CD8-positive, alpha-beta memory T cell (primary cell): ENCODE results near the gene NRP1. TPM values are rescaled to one million over a fixed set of nuclear protein-coding genes. Genes with fewer than 3 reads are reported as not detected.

ENCODE experiments used
- CTCF ChIA-PET: fragments of 350-600 bp; sonication (Branson Sonifier 250); formaldehyde crosslinking; loops from one replicate; lab custom pipeline; 2021; ENCODE audit warnings: antibody characterized with exemption; lab: Charles Lee
- POLR2A ChIA-PET: fragments of 350-600 bp; sonication (Branson Sonifier 250); formaldehyde crosslinking; loops from one replicate; lab custom pipeline; 2021; ENCODE audit warnings: antibody characterized with exemption; lab: Charles Lee
- DNase-seq, 5 donors: peaks; one replicate each; pipeline versions ENCODE4 v3.0.0 to v3.0.0-alpha.2; 2020 to 2022; ENCODE audit warnings: mixed read lengths in 1 of 5
- H3K27ac ChIP-seq: one replicate; pipeline ENCODE4 v1.7.0; 2013; ENCODE audit warnings: low read depth, mild to moderate bottlenecking, low read length, moderate library complexity
- H3K27me3 ChIP-seq: 2 replicates; pipeline ENCODE4 v1.7.0; 2013; ENCODE audit warnings: low read length, mild to moderate bottlenecking; ENCODE audit not compliant: insufficient read depth, poor library complexity, severe bottlenecking
- H3K36me3 ChIP-seq: 2 replicates; pipeline ENCODE4 v1.7.0; 2013; ENCODE audit warnings: mild to moderate bottlenecking, low read length, moderate library complexity; ENCODE audit not compliant: insufficient read depth
- H3K4me1 ChIP-seq: 2 replicates; pipeline ENCODE4 v1.7.0; 2013; ENCODE audit warnings: mild to moderate bottlenecking, low read length, moderate library complexity; ENCODE audit not compliant: insufficient read depth
- H3K4me3 ChIP-seq: 2 replicates; pipeline ENCODE4 v1.7.0; 2013; ENCODE audit warnings: mild to moderate bottlenecking, low read length
- H3K9me3 ChIP-seq: 2 replicates; pipeline ENCODE4 v1.7.0; 2013; ENCODE audit warnings: mild to moderate bottlenecking, low read length
- H3K27ac Mint-ChIP-seq, 8 donors: one replicate each; pipeline ENCODE4 v1.8.0; 2020 to 2021; ENCODE audit warnings: mixed read lengths in 8 of 8, mild to moderate bottlenecking in 6 of 8, inconsistent platforms in 3 of 8, moderate library complexity in 3 of 8
- H3K27me3 Mint-ChIP-seq, 2 donors: one replicate each; pipeline ENCODE4 v1.8.0; 2020 to 2021; ENCODE audit warnings: mixed read lengths in 2 of 2, mild to moderate bottlenecking in 1 of 2, moderate library complexity in 1 of 2
- H3K36me3 Mint-ChIP-seq, 3 donors: one replicate each; pipeline ENCODE4 v1.8.0; 2020 to 2021; ENCODE audit warnings: mixed read lengths in 3 of 3, inconsistent platforms in 1 of 3, mild to moderate bottlenecking in 1 of 3
- H3K4me1 Mint-ChIP-seq, 3 donors: one replicate each; pipeline ENCODE4 v1.8.0; 2020 to 2021; ENCODE audit warnings: mixed read lengths in 3 of 3, inconsistent platforms in 1 of 3, mild to moderate bottlenecking in 1 of 3
- H3K4me3 Mint-ChIP-seq, 7 donors: one replicate each; pipeline ENCODE4 v1.8.0; 2020 to 2021; ENCODE audit warnings: mixed read lengths in 7 of 7, mild to moderate bottlenecking in 6 of 7, moderate library complexity in 4 of 7, inconsistent platforms in 2 of 7
- H3K9me3 Mint-ChIP-seq, 5 donors: one replicate each; pipeline ENCODE4 v1.8.0; 2020 to 2022; ENCODE audit warnings: mixed read lengths in 5 of 5, mild to moderate bottlenecking in 3 of 5, moderate library complexity in 2 of 5, inconsistent platforms in 1 of 5
- polyA plus RNA-seq: library from polyadenylated mRNA; unstranded; fragments of 300-500 nt; fragmentation: Illumina TruSeq; gene quantifications from one replicate; pipeline ENCODE4 v1.2.3, GENCODE V29; 2021
- total RNA-seq, 2 experiments: library from RNA; stranded (reverse); gene quantifications; one replicate each; pipeline ENCODE4 v1.2.3, GENCODE V29; 2021

Gene NRP1
- total and polyA plus RNA-seq, 3 experiments from 2014 or later: 2.1 to 2.2 TPM; not detected in 1

- ChIA-PET POLR2A (no interaction called here), CTCF (no interaction called here)
- Histone ChIP-seq H3K9me3 (no peaks in the 10 kb centered on the region), H3K36me3 (no peaks in the 10 kb centered on the region), H3K4me3 (no peak overlapping the region), H3K27ac (no peak overlapping the region), H3K27me3 (peaks cover 38% of the 10 kb centered on the region), H3K4me1 (peaks cover 14% of the 10 kb centered on the region)
- peak overlapping the region in 3 of 7 donors; percentile 10 to 35 (median 29) for H3K4me3 Mint-ChIP-seq
- H3K4me1 Mint-ChIP-seq: peaks cover 16 to 34% (median 27%) of the 10 kb centered on the region in 3 donors
- peaks cover 38 to 66% of the 10 kb centered on the region in 2 donors for H3K27me3 Mint-ChIP-seq
- no peak for DNase-seq
- no peak overlapping the region for H3K27ac Mint-ChIP-seq
- H3K36me3 Mint-ChIP-seq: peaks cover 0 to 2% (median 0%) of the 10 kb centered on the region in 3 donors
- H3K9me3 Mint-ChIP-seq: no peaks in the 10 kb centered on the region
Measured at GRCh38 chr10:33335551-33335800, 1.0 kb upstream of the NRP1 start.

- ChIA-PET CTCF (interaction anchor here (1.2 kb wide), 1 partner anchor 12 kb away, joined by 3 read pairs; no protein-coding TSS in a partner anchor), POLR2A (no interaction called here)
- H3K27ac ChIP-seq: no peak overlapping the region
- no peak overlapping the region for H3K4me3 ChIP-seq
- Mint-ChIP-seq H3K4me3 (peak overlapping the region in 6 of 7 donors; percentile 45 to 88 (median 82)), H3K27me3 (peaks cover 38 to 71% of the 10 kb centered on the region in 2 donors), H3K4me1 (peaks cover 19 to 36% (median 29%) of the 10 kb centered on the region in 3 donors), H3K9me3 (no peaks in the 10 kb centered on the region), H3K27ac (no peak overlapping the region), H3K36me3 (peaks cover 0 to 2% (median 0%) of the 10 kb centered on the region in 3 donors)
- H3K9me3 ChIP-seq: no peaks in the 10 kb centered on the region
- DNase-seq: peak in 1 of 5 donors; percentile 20
- H3K4me1 ChIP-seq: peaks cover 14% of the 10 kb centered on the region
- H3K27me3 ChIP-seq: peaks cover 38% of the 10 kb centered on the region
- H3K36me3 ChIP-seq: no peaks in the 10 kb centered on the region
Measured at GRCh38 chr10:33334805-33335550, 511 bp upstream of the NRP1 start.

GRCh38 chr10:33333260-33334101 is 986 bp downstream of the NRP1 start:
- H3K27me3 ChIP-seq: peaks cover 38% of the 10 kb centered on the region
- ChIA-PET CTCF (interaction anchor here (1.2 to 2.5 kb wide), 3 partner anchors 10 to 1305 kb away, joined by 3 to 8 read pairs (median 4); no protein-coding TSS in a partner anchor), POLR2A (no interaction called here)
- peaks cover 0 to 2% (median 0%) of the 10 kb centered on the region in 3 donors for H3K36me3 Mint-ChIP-seq
- H3K36me3 ChIP-seq: no peaks in the 10 kb centered on the region
- peak in 3 of 5 donors; percentile 15 to 30 (median 27) for DNase-seq
- H3K4me3 ChIP-seq: peak overlapping the region; percentile 9
- H3K9me3 Mint-ChIP-seq: no peaks in the 10 kb centered on the region
- peaks cover 19 to 36% (median 29%) of the 10 kb centered on the region in 3 donors for H3K4me1 Mint-ChIP-seq
- peak overlapping the region; percentile 78 to 91 (median 83) for H3K4me3 Mint-ChIP-seq
- no peak overlapping the region for H3K27ac ChIP-seq
- H3K27me3 Mint-ChIP-seq: peaks cover 42 to 73% of the 10 kb centered on the region in 2 donors
- H3K9me3 ChIP-seq: no peaks in the 10 kb centered on the region
- H3K4me1 ChIP-seq: peaks cover 14% of the 10 kb centered on the region
- H3K27ac Mint-ChIP-seq: peak overlapping the region in 4 of 8 donors; percentile 2 to 67 (median 36)

- no peak overlapping the region for H3K4me3 Mint-ChIP-seq
- H3K4me1 Mint-ChIP-seq: peaks cover 19 to 36% (median 29%) of the 10 kb centered on the region in 3 donors
- Histone ChIP-seq H3K4me3 (no peak overlapping the region), H3K27me3 (peaks cover 34% of the 10 kb centered on the region), H3K9me3 (no peaks in the 10 kb centered on the region), H3K4me1 (peaks cover 14% of the 10 kb centered on the region), H3K36me3 (no peaks in the 10 kb centered on the region), H3K27ac (no peak overlapping the region)
- no peak for DNase-seq
- H3K27ac Mint-ChIP-seq: no peak overlapping the region
- peaks cover 0 to 2% (median 0%) of the 10 kb centered on the region in 3 donors for H3K36me3 Mint-ChIP-seq
- ChIA-PET POLR2A (no interaction called here), CTCF (interaction anchor here (1.2 to 2.5 kb wide), 4 partner anchors 10 to 1306 kb away, joined by 4 to 8 read pairs (median 5); no protein-coding TSS in a partner anchor)
- H3K9me3 Mint-ChIP-seq: no peaks in the 10 kb centered on the region
- peaks cover 40 to 74% of the 10 kb centered on the region in 2 donors for H3K27me3 Mint-ChIP-seq
Measured at GRCh38 chr10:33332183-33333065, 2.0 kb downstream of the NRP1 start.

GRCh38 chr10:33331379-33331694 is 3.1 kb downstream of the NRP1 start:
- H3K36me3 ChIP-seq: no peaks in the 10 kb centered on the region
- peaks cover 14% of the 10 kb centered on the region for H3K4me1 ChIP-seq
- Mint-ChIP-seq H3K4me1 (peaks cover 16 to 31% (median 25%) of the 10 kb centered on the region in 3 donors), H3K36me3 (peaks cover 0 to 2% (median 0%) of the 10 kb centered on the region in 3 donors), H3K27ac (no peak overlapping the region), H3K4me3 (no peak overlapping the region), H3K9me3 (no peaks in the 10 kb centered on the region), H3K27me3 (peaks cover 35 to 75% of the 10 kb centered on the region in 2 donors)
- CTCF ChIA-PET: interaction anchor here (1.3 to 2.5 kb wide), 3 partner anchors 11 to 1307 kb away, joined by 4 to 8 read pairs (median 6); no protein-coding TSS in a partner anchor
- POLR2A ChIA-PET: no interaction called here
- no peak for DNase-seq
- H3K27ac ChIP-seq: no peak overlapping the region
- no peaks in the 10 kb centered on the region for H3K9me3 ChIP-seq
- H3K27me3 ChIP-seq: peaks cover 29% of the 10 kb centered on the region
- no peak overlapping the region for H3K4me3 ChIP-seq

GRCh38 chr10:33330543-33331378 is 3.7 kb downstream of the NRP1 start:
- H3K4me3 Mint-ChIP-seq: peak overlapping the region in 1 of 7 donors; percentile 9
- no peak overlapping the region for H3K27ac ChIP-seq
- H3K27ac Mint-ChIP-seq: peak overlapping the region in 2 of 8 donors; percentile 0 to 45
- no peaks in the 10 kb centered on the region for H3K9me3 ChIP-seq
- POLR2A ChIA-PET: no interaction called here
- peaks cover 14 to 27% (median 25%) of the 10 kb centered on the region in 3 donors for H3K4me1 Mint-ChIP-seq
- peaks cover 25% of the 10 kb centered on the region for H3K27me3 ChIP-seq
- H3K36me3 Mint-ChIP-seq: peaks cover 0 to 2% (median 0%) of the 10 kb centered on the region in 3 donors
- DNase-seq: peak; percentile 45 to 72 (median 61)
- H3K27me3 Mint-ChIP-seq: peaks cover 31 to 77% of the 10 kb centered on the region in 2 donors
- CTCF ChIA-PET: no interaction called here
- peaks cover 14% of the 10 kb centered on the region for H3K4me1 ChIP-seq
- H3K9me3 Mint-ChIP-seq: no peaks in the 10 kb centered on the region
- H3K36me3 ChIP-seq: no peaks in the 10 kb centered on the region
- H3K4me3 ChIP-seq: no peak overlapping the region

- CTCF ChIA-PET: no interaction called here
Measured at GRCh38 chr10:33329178-33329577, 5.3 kb downstream of the NRP1 start.

More at GRCh38 chr10:33329178-33329577, 5.3 kb downstream of the NRP1 start:
- no peak for DNase-seq
- POLR2A ChIA-PET: no interaction called here
- no peak overlapping the region for H3K27ac ChIP-seq
- H3K9me3 ChIP-seq: no peaks in the 10 kb centered on the region
- Mint-ChIP-seq H3K9me3 (no peaks in the 10 kb centered on the region), H3K36me3 (peaks cover 0 to 2% (median 0%) of the 10 kb centered on the region in 3 donors), H3K27ac (no peak overlapping the region), H3K4me1 (peaks cover 12 to 25% (median 19%) of the 10 kb centered on the region in 3 donors), H3K27me3 (peaks cover 28 to 80% of the 10 kb centered on the region in 2 donors), H3K4me3 (no peak overlapping the region)
- no peaks in the 10 kb centered on the region for H3K36me3 ChIP-seq
- H3K4me1 ChIP-seq: peaks cover 14% of the 10 kb centered on the region
- peaks cover 25% of the 10 kb centered on the region for H3K27me3 ChIP-seq
- H3K4me3 ChIP-seq: no peak overlapping the region
